ENCODE measurements around the gene TBK1. TPM values are rescaled to one million over a fixed set of nuclear protein-coding genes. Genes with fewer than 3 reads are reported as not detected.

The TBK1 gene
- polyA plus RNA-seq, 1 donor from 2014 or later: 19.7 TPM

DNA sequence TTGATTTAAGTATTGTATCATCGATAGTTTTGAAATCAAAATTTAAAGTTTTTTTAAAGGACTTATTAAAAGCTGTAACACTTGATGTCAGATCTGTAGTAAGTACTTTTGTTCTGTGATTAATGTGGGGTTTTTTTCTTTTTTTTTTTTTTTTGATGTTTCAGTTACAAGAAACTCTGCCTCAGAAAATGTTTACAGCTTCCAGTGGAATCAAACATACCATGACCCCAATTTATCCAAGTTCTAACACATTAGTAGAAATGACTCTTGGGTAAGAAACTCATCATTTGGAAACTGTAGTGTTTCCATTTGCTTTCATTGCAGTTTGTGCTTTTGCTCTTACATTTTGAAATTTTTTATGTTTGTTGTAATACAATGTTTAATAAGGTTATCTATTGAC lies 45.6 kb downstream of the TBK1 start:
- Histone ChIP-seq H3K9ac (ENCODE audit: low read length) (no peak overlapping the region), H3K9me3 (ENCODE audit: low read length) (no peaks in the 10 kb centered on the region), H3K36me3 (ENCODE audit: insufficient read depth, low read length) (no peaks in the 10 kb centered on the region), H3K4me2 (ENCODE audit: low read length) (no peak overlapping the region), H3F3A (ENCODE audit: insufficient read depth, low read length, poor library complexity, severe bottlenecking) (no peaks in the 10 kb centered on the region), H2AFZ (ENCODE audit: low read depth, low read length) (no peak overlapping the region), H3K9me2 (ENCODE audit: insufficient read depth, low read length) (no peaks in the 10 kb centered on the region), H3K27me3 (ENCODE audit: insufficient read depth, low read depth, low read length) (no peaks in the 10 kb centered on the region), H3K79me2 (replicated peaks; ENCODE audit: insufficient read depth, low read length) (no peaks in the 10 kb centered on the region), H4K20me1 (ENCODE audit: insufficient read depth) (no peaks in the 10 kb centered on the region), H3K4me3 (ENCODE audit: low read length) (no peak overlapping the region), H3K27ac (ENCODE audit: low read length) (no peak overlapping the region)
- no peak for TF ChIP-seq EP300 (conservative IDR thresholded peaks at IDR 0.05; ENCODE audit: poor library complexity, severe bottlenecking)
- TF ChIP-seq, protein P1, sequence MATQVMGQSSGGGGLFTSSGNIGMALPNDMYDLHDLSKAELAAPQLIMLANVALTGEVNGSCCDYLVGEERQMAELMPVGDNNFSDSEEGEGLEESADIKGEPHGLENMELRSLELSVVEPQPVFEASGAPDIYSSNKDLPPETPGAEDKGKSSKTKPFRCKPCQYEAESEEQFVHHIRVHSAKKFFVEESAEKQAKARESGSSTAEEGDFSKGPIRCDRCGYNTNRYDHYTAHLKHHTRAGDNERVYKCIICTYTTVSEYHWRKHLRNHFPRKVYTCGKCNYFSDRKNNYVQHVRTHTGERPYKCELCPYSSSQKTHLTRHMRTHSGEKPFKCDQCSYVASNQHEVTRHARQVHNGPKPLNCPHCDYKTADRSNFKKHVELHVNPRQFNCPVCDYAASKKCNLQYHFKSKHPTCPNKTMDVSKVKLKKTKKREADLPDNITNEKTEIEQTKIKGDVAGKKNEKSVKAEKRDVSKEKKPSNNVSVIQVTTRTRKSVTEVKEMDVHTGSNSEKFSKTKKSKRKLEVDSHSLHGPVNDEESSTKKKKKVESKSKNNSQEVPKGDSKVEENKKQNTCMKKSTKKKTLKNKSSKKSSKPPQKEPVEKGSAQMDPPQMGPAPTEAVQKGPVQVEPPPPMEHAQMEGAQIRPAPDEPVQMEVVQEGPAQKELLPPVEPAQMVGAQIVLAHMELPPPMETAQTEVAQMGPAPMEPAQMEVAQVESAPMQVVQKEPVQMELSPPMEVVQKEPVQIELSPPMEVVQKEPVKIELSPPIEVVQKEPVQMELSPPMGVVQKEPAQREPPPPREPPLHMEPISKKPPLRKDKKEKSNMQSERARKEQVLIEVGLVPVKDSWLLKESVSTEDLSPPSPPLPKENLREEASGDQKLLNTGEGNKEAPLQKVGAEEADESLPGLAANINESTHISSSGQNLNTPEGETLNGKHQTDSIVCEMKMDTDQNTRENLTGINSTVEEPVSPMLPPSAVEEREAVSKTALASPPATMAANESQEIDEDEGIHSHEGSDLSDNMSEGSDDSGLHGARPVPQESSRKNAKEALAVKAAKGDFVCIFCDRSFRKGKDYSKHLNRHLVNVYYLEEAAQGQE (IDR thresholded peaks at IDR 0.05; ENCODE audit: borderline replicate concordance): no peak

- Histone ChIP-seq H3K4me3 (ENCODE audit: low read length) (no peak overlapping the region), H3K9ac (ENCODE audit: low read length) (no peak overlapping the region), H3K79me2 (replicated peaks; ENCODE audit: insufficient read depth, low read length) (no peaks in the 10 kb centered on the region), H3K9me3 (ENCODE audit: low read length) (no peaks in the 10 kb centered on the region), H3K9me2 (ENCODE audit: insufficient read depth, low read length) (no peaks in the 10 kb centered on the region), H3F3A (ENCODE audit: insufficient read depth, low read length, poor library complexity, severe bottlenecking) (no peaks in the 10 kb centered on the region), H2AFZ (ENCODE audit: low read depth, low read length) (no peak overlapping the region), H4K20me1 (ENCODE audit: insufficient read depth) (no peaks in the 10 kb centered on the region), H3K4me2 (ENCODE audit: low read length) (no peak overlapping the region), H3K27me3 (ENCODE audit: insufficient read depth, low read depth, low read length) (no peaks in the 10 kb centered on the region), H3K27ac (ENCODE audit: low read length) (no peak overlapping the region), H3K36me3 (ENCODE audit: insufficient read depth, low read length) (no peaks in the 10 kb centered on the region)
- no peak for TF ChIP-seq SMC3 (conservative IDR thresholded peaks at IDR 0.05; ENCODE audit: poor library complexity)
These were observed 46.0 kb downstream of the TBK1 start for GRCh38 chr12:64497903-64498302.

DNA sequence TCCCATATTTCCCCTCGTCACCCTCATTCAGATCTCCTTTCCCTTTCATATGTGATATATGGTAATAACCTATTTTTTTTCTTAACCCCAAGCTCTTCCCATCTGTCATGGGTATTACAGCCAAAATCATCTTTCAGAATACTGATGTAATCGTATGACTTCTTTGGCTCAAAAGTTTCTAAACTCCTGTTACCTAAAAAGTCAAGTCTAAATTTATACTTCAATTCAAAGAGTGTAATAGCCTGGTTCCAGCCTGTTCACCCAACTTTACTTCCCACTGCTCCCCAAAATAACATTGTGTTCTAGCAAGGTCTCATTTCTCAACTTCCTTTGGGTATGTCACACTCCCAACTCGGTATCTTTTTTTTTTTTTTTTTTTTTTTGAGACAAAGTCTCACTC lies 48.5 kb downstream of the TBK1 start:
- H3K9ac ChIP-seq (ENCODE audit: low read length): no peak overlapping the region
- no peaks in the 10 kb centered on the region for H3F3A ChIP-seq (ENCODE audit: insufficient read depth, low read length, poor library complexity, severe bottlenecking)
- H3K27me3 ChIP-seq (ENCODE audit: insufficient read depth, low read depth, low read length): no peaks in the 10 kb centered on the region
- no peak overlapping the region for H3K27ac ChIP-seq (ENCODE audit: low read length)
- H2AFZ ChIP-seq (ENCODE audit: low read depth, low read length): no peak overlapping the region
- H3K9me3 ChIP-seq (ENCODE audit: low read length): no peaks in the 10 kb centered on the region
- H4K20me1 ChIP-seq (ENCODE audit: insufficient read depth): no peaks in the 10 kb centered on the region
- no peaks in the 10 kb centered on the region for H3K9me2 ChIP-seq (ENCODE audit: insufficient read depth, low read length)
- no peak for TF ChIP-seq POLR2AphosphoS5 (IDR thresholded peaks at IDR 0.05)
- no peak for TF ChIP-seq TAF1 (IDR thresholded peaks at IDR 0.05; ENCODE audit: low read depth)
- no peak for TF ChIP-seq MXI1 (conservative IDR thresholded peaks at IDR 0.05; ENCODE audit: poor library complexity, severe bottlenecking)
- no peak for TF ChIP-seq RAD21 (conservative IDR thresholded peaks at IDR 0.05)
- TF ChIP-seq SMC3 (conservative IDR thresholded peaks at IDR 0.05; ENCODE audit: poor library complexity): no peak
- TF ChIP-seq, protein P2, sequence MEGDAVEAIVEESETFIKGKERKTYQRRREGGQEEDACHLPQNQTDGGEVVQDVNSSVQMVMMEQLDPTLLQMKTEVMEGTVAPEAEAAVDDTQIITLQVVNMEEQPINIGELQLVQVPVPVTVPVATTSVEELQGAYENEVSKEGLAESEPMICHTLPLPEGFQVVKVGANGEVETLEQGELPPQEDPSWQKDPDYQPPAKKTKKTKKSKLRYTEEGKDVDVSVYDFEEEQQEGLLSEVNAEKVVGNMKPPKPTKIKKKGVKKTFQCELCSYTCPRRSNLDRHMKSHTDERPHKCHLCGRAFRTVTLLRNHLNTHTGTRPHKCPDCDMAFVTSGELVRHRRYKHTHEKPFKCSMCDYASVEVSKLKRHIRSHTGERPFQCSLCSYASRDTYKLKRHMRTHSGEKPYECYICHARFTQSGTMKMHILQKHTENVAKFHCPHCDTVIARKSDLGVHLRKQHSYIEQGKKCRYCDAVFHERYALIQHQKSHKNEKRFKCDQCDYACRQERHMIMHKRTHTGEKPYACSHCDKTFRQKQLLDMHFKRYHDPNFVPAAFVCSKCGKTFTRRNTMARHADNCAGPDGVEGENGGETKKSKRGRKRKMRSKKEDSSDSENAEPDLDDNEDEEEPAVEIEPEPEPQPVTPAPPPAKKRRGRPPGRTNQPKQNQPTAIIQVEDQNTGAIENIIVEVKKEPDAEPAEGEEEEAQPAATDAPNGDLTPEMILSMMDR (IDR thresholded peaks at IDR 0.05; ENCODE audit: poor library complexity, severe bottlenecking): no peak
- no peak for TF ChIP-seq EP300 (conservative IDR thresholded peaks at IDR 0.05; ENCODE audit: poor library complexity, severe bottlenecking)
- TF ChIP-seq, protein P1 (IDR thresholded peaks at IDR 0.05; ENCODE audit: borderline replicate concordance): no peak
- no peak for TF ChIP-seq EZH2 (IDR thresholded peaks at IDR 0.05; ENCODE audit: borderline replicate concordance, insufficient read depth, low read length, poor library complexity, severe bottlenecking)
- H3K4me3 ChIP-seq (ENCODE audit: low read length): no peak overlapping the region
- no peak overlapping the region for H3K4me2 ChIP-seq (ENCODE audit: low read length)
- no peaks in the 10 kb centered on the region for H3K79me2 ChIP-seq (replicated peaks; ENCODE audit: insufficient read depth, low read length)
- H3K36me3 ChIP-seq (ENCODE audit: insufficient read depth, low read length): no peaks in the 10 kb centered on the region
